PC-3 (cell line): ENCODE data around the gene ARID5A. TPM values are rescaled to one million over a fixed set of nuclear protein-coding genes. Genes with fewer than 3 reads are reported as not detected.
A peak's percentile ranks its signal among the peaks of the same experiment; 100 is the strongest.

Experiments
- ATAC-seq: fragments of 200-7000 bp; cut with Tn5 transposase; 2 replicates; pipeline ENCODE4 v1.9.1; 2020; ENCODE audit warnings: mild to moderate bottlenecking, moderate library complexity
- BruUV-seq: library from RNA; stranded (reverse); fragments of 400-500 nt; replicated peaks from 2 replicates; lab custom pipeline; 2021; lab: Mats Ljungman, UMichigan
- CTCF ChIA-PET: fragments of 300-600 bp; sonication (Branson Sonifier 250); formaldehyde crosslinking; loops from one replicate; lab custom pipeline; 2022; ENCODE audit warnings: antibody characterized with exemption; lab: Charles Lee
- POLR2A ChIA-PET: fragments of 300-600 bp; sonication (Branson Sonifier 250); formaldehyde crosslinking; loops from one replicate; lab custom pipeline; 2022; ENCODE audit warnings: antibody characterized with exemption; ENCODE audit not compliant: unreplicated experiment; lab: Charles Lee
- DNase-seq: peaks from one replicate; pipeline ENCODE4 v3.0.0-alpha.2; 2015
- H2AFZ ChIP-seq: fragments of 300-600 bp; sonication (generic); 2 replicates; pipeline ENCODE4 v1.6.0; 2016; ENCODE audit warnings: antibody characterized with exemption, low read length
- H3F3A ChIP-seq: fragments of 300-600 bp; sonication (generic); one replicate; pipeline ENCODE4 v1.6.0; 2017; ENCODE audit warnings: antibody characterized with exemption, low read length, control low read depth, mild to moderate bottlenecking; ENCODE audit not compliant: unreplicated experiment
- H3K27ac ChIP-seq: fragments of 300-600 bp; sonication (generic); 2 replicates; pipeline ENCODE4 v1.5.1; 2016; ENCODE audit warnings: mild to moderate bottlenecking, low read length
- H3K27me3 ChIP-seq: fragments of 300-600 bp; sonication (generic); 2 replicates; pipeline ENCODE4 v1.6.1; 2016; ENCODE audit warnings: low read length, mixed read lengths
- H3K36me3 ChIP-seq: fragments of 300-600 bp; sonication (generic); 2 replicates; pipeline ENCODE4 v1.6.1; 2016; ENCODE audit warnings: low read depth, mixed run types, low read length, mixed read lengths
- H3K4me1 ChIP-seq: fragments of 300-600 bp; sonication (generic); 2 replicates; pipeline ENCODE4 v1.5.1; 2016; ENCODE audit warnings: low read length; ENCODE audit not compliant: insufficient read depth
- H3K4me2 ChIP-seq: fragments of 300-600 bp; sonication (generic); 2 replicates; pipeline ENCODE4 v1.6.0; 2016; ENCODE audit warnings: low read length
- H3K4me3 ChIP-seq: fragments of 300-600 bp; sonication (generic); 2 replicates; pipeline ENCODE4 v1.5.1; 2016; ENCODE audit warnings: mild to moderate bottlenecking, low read length, mixed read lengths
- H3K79me2 ChIP-seq: fragments of 300-600 bp; sonication (generic); 2 replicates; pipeline ENCODE4 v1.6.1; 2017; ENCODE audit warnings: low read length, mixed read lengths
- H3K9ac ChIP-seq: fragments of 300-600 bp; sonication (generic); 2 replicates; pipeline ENCODE4 v1.6.0; 2016; ENCODE audit warnings: mild to moderate bottlenecking, low read length
- H3K9me2 ChIP-seq: fragments of 300-600 bp; sonication (generic); replicated peaks from 2 replicates; pipeline ENCODE4 v1.6.1; 2016; ENCODE audit warnings: mixed run types, low read length, mixed read lengths
- H3K9me3 ChIP-seq: fragments of 300-600 bp; sonication (generic); 2 replicates; pipeline ENCODE4 v1.6.1; 2016; ENCODE audit warnings: low read length, mixed read lengths
- H4K20me1 ChIP-seq: fragments of 300-600 bp; sonication (generic); 2 replicates; pipeline ENCODE4 v1.6.1; 2016; ENCODE audit warnings: low read length, mixed read lengths
- EZH2 ChIP-seq: fragments of 300-600 bp; sonication (generic); IDR thresholded peaks from one replicate; pipeline ENCODE4 v1.6.1; 2017; ENCODE audit warnings: antibody characterized with exemption, mild to moderate bottlenecking, low read length; ENCODE audit not compliant: unreplicated experiment
- EZH2phosphoT487 ChIP-seq: fragments of 300-600 bp; sonication (generic); IDR thresholded peaks from 2 replicates; pipeline ENCODE4 v1.6.1; 2018; ENCODE audit warnings: mild to moderate bottlenecking, antibody characterized with exemption, low read length, borderline replicate concordance
- intact Hi-C: fragments of 100-400 bp; cut with micrococcal nuclease; formaldehyde crosslinking; loops from 2 replicates; pipeline ENCODE4 v1.9.0; 2023
- total RNA-seq: library from RNA; depleted of rRNA; stranded (reverse); fragments of >200 nt; gene quantifications from 2 replicates; pipeline ENCODE4 v1.2.3, GENCODE V29; 2014
- TF ChIP-seq, protein P1 (sequence below): fragments of 300-600 bp; sonication (generic); conservative IDR thresholded peaks from 2 replicates; pipeline ENCODE4 v1.5.1; 2017; ENCODE audit warnings: antibody characterized with exemption, low read depth, mild to moderate bottlenecking, low read length

Gene ARID5A
- total RNA-seq, 1 experiment from 2014 or later = 8.2 TPM

DNA sequence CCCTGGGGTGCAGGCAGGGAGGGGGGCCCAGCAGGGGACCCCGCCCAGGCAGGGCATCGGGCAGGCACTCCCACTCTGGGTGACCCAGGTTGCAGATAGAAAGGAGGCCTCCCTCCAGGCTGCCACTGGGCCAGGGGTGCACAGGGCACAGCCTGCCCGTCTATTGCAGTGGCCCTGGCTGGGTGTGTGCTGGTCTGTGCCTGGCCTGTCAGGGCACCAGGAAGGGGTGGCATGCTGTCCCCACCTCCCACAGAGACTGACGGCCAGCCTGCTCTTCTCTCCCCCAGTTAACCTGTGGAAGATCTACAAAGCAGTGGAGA, 12.9 kb downstream of the ARID5A start:
- H3K9me2 ChIP-seq = no peaks in the 10 kb centered on the region
- peaks cover under 1% of the 10 kb centered on the region; the same call in 1 of the 2 replicates for H3K4me1 ChIP-seq
- H3K27ac ChIP-seq = no peak overlapping the region
- ATAC-seq (peak; percentile 9; the same call in 1 of the 2 replicates), DNase-seq (no peak)
- no peak overlapping the region; the same call in 1 of the 2 replicates for H3K4me3 ChIP-seq
- no peak overlapping the region for H3K9ac ChIP-seq
- H3K9me3 ChIP-seq = no peaks in the 10 kb centered on the region
- ChIA-PET CTCF (interaction anchor here (1.0 to 1.1 kb wide), 3 partner anchors 9 to 38 kb away, joined by 3 to 4 read pairs (median 3); no protein-coding TSS in a partner anchor), POLR2A (no interaction called here)
- BruUV-seq = no TSS peak
- intact Hi-C loops = no loop called here
- no peaks in the 10 kb centered on the region; the same call in 1 of the 2 replicates for H3K36me3 ChIP-seq
- H3K27me3 ChIP-seq = no peaks in the 10 kb centered on the region
- TF ChIP-seq, protein P1, sequence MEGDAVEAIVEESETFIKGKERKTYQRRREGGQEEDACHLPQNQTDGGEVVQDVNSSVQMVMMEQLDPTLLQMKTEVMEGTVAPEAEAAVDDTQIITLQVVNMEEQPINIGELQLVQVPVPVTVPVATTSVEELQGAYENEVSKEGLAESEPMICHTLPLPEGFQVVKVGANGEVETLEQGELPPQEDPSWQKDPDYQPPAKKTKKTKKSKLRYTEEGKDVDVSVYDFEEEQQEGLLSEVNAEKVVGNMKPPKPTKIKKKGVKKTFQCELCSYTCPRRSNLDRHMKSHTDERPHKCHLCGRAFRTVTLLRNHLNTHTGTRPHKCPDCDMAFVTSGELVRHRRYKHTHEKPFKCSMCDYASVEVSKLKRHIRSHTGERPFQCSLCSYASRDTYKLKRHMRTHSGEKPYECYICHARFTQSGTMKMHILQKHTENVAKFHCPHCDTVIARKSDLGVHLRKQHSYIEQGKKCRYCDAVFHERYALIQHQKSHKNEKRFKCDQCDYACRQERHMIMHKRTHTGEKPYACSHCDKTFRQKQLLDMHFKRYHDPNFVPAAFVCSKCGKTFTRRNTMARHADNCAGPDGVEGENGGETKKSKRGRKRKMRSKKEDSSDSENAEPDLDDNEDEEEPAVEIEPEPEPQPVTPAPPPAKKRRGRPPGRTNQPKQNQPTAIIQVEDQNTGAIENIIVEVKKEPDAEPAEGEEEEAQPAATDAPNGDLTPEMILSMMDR = no peak
- no peak for TF ChIP-seq EZH2phosphoT487
- TF ChIP-seq EZH2 = no peak
- H3F3A ChIP-seq = no peaks in the 10 kb centered on the region
- no peaks in the 10 kb centered on the region for H4K20me1 ChIP-seq
- H3K79me2 ChIP-seq = no peaks in the 10 kb centered on the region
- H3K4me2 ChIP-seq = peak overlapping the region; percentile 32; the same call in 1 of the 2 replicates
- H2AFZ ChIP-seq = peak overlapping the region; percentile 39; the same call in 1 of the 2 replicates

DNA sequence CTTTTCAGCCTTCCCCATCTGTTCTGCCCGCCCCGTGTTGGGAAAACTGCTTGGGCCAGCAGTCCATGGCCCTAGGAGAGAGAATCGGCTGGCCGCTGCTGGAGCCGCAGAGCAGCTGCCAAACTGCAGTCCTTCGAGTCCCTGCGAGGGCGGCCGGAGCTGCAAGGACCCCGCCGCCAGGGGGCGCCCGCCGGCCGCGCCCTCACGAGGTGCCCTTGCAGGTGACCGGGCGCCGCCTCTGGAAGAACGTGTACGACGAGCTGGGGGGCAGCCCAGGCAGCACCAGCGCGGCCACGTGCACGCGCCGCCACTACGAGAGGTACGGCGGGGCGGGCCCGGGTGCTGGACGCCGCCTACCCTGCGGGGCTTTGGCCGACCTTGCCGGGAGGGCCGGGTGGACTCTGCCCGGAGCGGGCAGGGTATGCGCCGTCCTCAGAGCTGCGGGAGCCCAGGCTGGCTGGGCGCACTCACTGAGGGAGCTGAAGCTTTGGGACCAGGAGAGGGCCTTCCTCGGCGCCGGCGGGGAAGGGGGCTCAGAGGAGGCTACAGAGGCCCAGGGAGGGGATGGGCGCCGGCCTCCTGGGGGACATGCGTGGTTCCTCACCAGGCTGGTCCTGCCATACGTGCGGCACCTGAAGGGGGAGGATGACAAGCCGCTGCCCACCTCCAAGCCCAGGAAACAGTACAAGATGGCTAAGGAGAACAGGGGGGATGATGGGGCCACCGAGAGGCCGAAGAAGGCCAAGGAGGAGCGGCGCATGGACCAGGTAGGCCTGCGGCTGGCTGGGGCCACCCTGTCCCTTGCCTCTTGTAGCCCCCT, 13.6 kb downstream of the ARID5A start:
- Histone ChIP-seq H3K4me1 (peaks cover 8% of the 10 kb centered on the region), H3K36me3 (no peaks in the 10 kb centered on the region; the same call in 1 of the 2 replicates), H3K9me3 (no peaks in the 10 kb centered on the region), H3K27me3 (no peaks in the 10 kb centered on the region), H3K9ac (no peak overlapping the region), H2AFZ (peak overlapping the region; percentile 62; the same call in 1 of the 2 replicates), H3K9me2 (no peaks in the 10 kb centered on the region), H3K27ac (no peak overlapping the region), H3F3A (no peaks in the 10 kb centered on the region), H3K4me3 (no peak overlapping the region; the same call in 1 of the 2 replicates), H4K20me1 (no peaks in the 10 kb centered on the region), H3K79me2 (no peaks in the 10 kb centered on the region), H3K4me2 (peak overlapping the region; percentile 32)
- peak; percentile 82 for DNase-seq
- no TSS peak for BruUV-seq
- CTCF ChIA-PET = interaction anchor here (0.7 to 1.1 kb wide), 4 partner anchors 10 to 56 kb away, joined by 3 to 4 read pairs (median 3); no protein-coding TSS in a partner anchor
- intact Hi-C loops = loop anchor here (1.0 kb wide), 1 partner anchor 30 kb away; no protein-coding TSS in a partner anchor
- peak; percentile 76 for ATAC-seq
- TF ChIP-seq, protein P1 = peak; percentile 86
- TF ChIP-seq EZH2 (no peak), EZH2phosphoT487 (no peak)
- POLR2A ChIA-PET = no interaction called here
